SH-SY5Y (cell line): Measurements from ENCODE around the gene RGS14.

Experiments
- GATA2 ChIP-seq: IDR thresholded peaks from 2 replicates; pipeline ENCODE4 v1.6.1; 2011; ENCODE audit warnings: mild to moderate bottlenecking, low read depth, low read length
- GATA3 ChIP-seq: IDR thresholded peaks from 2 replicates; pipeline ENCODE4 v1.6.1; 2011; ENCODE audit warnings: low read depth, mild to moderate bottlenecking, low read length, moderate library complexity

DNA sequence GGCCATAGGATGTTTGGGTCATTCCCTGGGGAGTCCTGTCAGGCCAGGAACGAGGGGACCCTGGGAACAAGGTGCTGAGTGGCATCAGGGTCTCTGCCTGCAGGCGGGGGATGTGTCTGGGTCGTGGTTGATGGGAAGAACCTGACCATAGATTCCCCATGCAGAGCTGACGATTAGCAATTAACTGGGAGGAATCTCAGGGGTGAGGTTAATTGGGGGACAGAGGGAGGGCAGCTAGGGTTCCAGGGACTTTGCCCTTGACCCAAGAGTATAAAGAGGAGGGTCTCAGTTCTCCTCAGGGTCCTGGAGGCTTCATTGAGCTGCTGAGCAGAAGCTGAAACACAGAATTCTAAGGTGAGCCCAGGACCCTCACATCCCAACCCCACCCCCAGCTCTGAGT, 26.4 kb downstream of the RGS14 start, which contains the start of gene SLC34A1:
- TF ChIP-seq GATA2 (no peak), GATA3 (no peak)
